ENCODE results near the gene IRAK3. TPM values are rescaled to one million over a fixed set of nuclear protein-coding genes. Genes with fewer than 3 reads are reported as not detected.

IRAK3 gene
- total and polyA plus RNA-seq, 2 experiments from 2014 or later: 1.2 to 8.6 TPM

DNA sequence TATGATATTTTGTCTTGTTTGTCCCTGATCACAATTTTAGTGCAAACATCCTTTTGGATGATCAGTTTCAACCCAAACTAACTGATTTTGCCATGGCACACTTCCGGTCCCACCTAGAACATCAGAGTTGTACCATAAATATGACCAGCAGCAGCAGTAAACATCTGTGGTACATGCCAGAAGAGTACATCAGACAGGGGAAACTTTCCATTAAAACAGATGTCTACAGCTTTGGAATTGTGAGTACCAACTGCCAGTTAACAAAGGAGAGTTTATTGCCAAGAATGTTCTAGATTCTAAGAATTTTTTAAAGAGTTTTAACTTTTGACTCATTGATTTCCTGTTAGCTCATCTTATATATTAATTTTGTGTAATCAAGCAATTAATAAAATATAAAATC is 55.4 kb downstream of the IRAK3 start:
- no peaks in the 10 kb centered on the region for H4K20me1 ChIP-seq (ENCODE audit: insufficient read depth, poor library complexity, severe bottlenecking)
- no peak overlapping the region for H2AFZ ChIP-seq
- H3K4me3 ChIP-seq: no peak overlapping the region
- DNase-seq (ENCODE audit: low spot score): no peak
- WGBS (ENCODE audit: low lambda C conversion rate, missing lambda C conversion rate): 94% methylated on average over 1 of the region's 1 CpG
- no peaks in the 10 kb centered on the region for H3K9me2 ChIP-seq (replicated peaks; ENCODE audit: insufficient read depth)
- peaks cover 1% of the 10 kb centered on the region for H3K4me1 ChIP-seq (ENCODE audit: insufficient read depth)
- no peak overlapping the region for H3K27ac ChIP-seq
- H3K4me2 ChIP-seq: no peak overlapping the region
- TF ChIP-seq, protein P1, sequence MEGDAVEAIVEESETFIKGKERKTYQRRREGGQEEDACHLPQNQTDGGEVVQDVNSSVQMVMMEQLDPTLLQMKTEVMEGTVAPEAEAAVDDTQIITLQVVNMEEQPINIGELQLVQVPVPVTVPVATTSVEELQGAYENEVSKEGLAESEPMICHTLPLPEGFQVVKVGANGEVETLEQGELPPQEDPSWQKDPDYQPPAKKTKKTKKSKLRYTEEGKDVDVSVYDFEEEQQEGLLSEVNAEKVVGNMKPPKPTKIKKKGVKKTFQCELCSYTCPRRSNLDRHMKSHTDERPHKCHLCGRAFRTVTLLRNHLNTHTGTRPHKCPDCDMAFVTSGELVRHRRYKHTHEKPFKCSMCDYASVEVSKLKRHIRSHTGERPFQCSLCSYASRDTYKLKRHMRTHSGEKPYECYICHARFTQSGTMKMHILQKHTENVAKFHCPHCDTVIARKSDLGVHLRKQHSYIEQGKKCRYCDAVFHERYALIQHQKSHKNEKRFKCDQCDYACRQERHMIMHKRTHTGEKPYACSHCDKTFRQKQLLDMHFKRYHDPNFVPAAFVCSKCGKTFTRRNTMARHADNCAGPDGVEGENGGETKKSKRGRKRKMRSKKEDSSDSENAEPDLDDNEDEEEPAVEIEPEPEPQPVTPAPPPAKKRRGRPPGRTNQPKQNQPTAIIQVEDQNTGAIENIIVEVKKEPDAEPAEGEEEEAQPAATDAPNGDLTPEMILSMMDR (IDR thresholded peaks at IDR 0.05; ENCODE audit: poor library complexity): no peak
- TF ChIP-seq EZH2 (IDR thresholded peaks at IDR 0.05; ENCODE audit: borderline replicate concordance) (no peak), EZH2phosphoT487 (IDR thresholded peaks at IDR 0.05; ENCODE audit: low read depth, severe bottlenecking, unreplicated experiment) (no peak)
- no peaks in the 10 kb centered on the region for H3K36me3 ChIP-seq (replicated peaks; ENCODE audit: insufficient read depth, low read depth)
- no peaks in the 10 kb centered on the region for H3K9me3 ChIP-seq (ENCODE audit: low read depth)
- H3K27me3 ChIP-seq: no peaks in the 10 kb centered on the region
- no peaks in the 10 kb centered on the region for H3K79me2 ChIP-seq

DNA sequence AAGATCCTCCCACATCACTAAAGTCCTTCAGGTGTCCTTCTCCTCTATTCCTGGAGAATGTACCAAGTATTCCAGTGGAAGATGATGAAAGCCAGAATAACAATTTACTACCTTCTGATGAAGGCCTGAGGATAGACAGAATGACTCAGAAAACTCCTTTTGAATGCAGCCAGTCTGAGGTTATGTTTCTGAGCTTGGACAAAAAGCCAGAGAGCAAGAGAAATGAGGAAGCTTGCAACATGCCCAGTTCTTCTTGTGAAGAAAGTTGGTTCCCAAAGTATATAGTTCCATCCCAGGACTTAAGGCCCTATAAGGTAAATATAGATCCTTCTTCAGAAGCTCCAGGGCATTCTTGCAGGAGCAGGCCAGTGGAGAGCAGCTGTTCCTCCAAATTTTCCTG is 58.7 kb downstream of the IRAK3 start:
- H3K4me3 ChIP-seq: no peak overlapping the region
- H2AFZ ChIP-seq: no peak overlapping the region
- no peaks in the 10 kb centered on the region for H3K9me3 ChIP-seq (ENCODE audit: low read depth)
- H3K4me1 ChIP-seq (ENCODE audit: insufficient read depth): no peaks in the 10 kb centered on the region
- H3K27me3 ChIP-seq: no peaks in the 10 kb centered on the region
- H3K4me2 ChIP-seq: no peak overlapping the region
- no peak overlapping the region for H3K27ac ChIP-seq
- H3K36me3 ChIP-seq (replicated peaks; ENCODE audit: insufficient read depth, low read depth): no peaks in the 10 kb centered on the region
- no peaks in the 10 kb centered on the region for H3K79me2 ChIP-seq
- no peaks in the 10 kb centered on the region for H4K20me1 ChIP-seq (ENCODE audit: insufficient read depth, poor library complexity, severe bottlenecking)
- no peak for DNase-seq (ENCODE audit: low spot score)
- no peaks in the 10 kb centered on the region for H3K9me2 ChIP-seq (replicated peaks; ENCODE audit: insufficient read depth)
- TF ChIP-seq, protein P1 (IDR thresholded peaks at IDR 0.05; ENCODE audit: poor library complexity): no peak
- no peak for TF ChIP-seq EZH2 (IDR thresholded peaks at IDR 0.05; ENCODE audit: borderline replicate concordance)
- no peak for TF ChIP-seq EZH2phosphoT487 (IDR thresholded peaks at IDR 0.05; ENCODE audit: low read depth, severe bottlenecking, unreplicated experiment)

DNA sequence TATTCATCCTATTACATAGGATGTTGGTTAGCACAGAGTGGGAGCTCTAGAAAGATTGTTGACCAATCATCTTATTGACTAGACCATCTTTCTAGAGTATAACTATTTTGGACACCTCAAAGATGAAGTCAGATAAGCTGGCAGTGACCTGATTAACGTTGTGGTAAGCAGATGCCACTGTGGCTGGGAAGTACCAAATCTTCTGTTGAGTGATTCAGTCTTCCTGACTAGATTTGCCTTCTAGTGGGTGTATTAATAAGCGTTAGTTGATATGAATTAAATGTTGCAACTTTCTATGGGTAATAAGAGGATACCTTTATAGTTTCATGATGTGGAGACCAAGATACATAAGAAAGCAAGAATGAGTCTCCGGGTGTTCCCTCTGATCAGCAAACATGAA is 62.0 kb downstream of the IRAK3 start:
- Histone ChIP-seq H3K4me2 (no peak overlapping the region), H3K79me2 (no peaks in the 10 kb centered on the region), H3K36me3 (replicated peaks; ENCODE audit: insufficient read depth, low read depth) (no peaks in the 10 kb centered on the region), H3K27me3 (no peaks in the 10 kb centered on the region), H3K27ac (no peak overlapping the region), H3K4me1 (ENCODE audit: insufficient read depth) (no peaks in the 10 kb centered on the region), H3K4me3 (no peak overlapping the region), H3K9me3 (ENCODE audit: low read depth) (no peaks in the 10 kb centered on the region), H4K20me1 (ENCODE audit: insufficient read depth, poor library complexity, severe bottlenecking) (no peaks in the 10 kb centered on the region), H3K9me2 (replicated peaks; ENCODE audit: insufficient read depth) (no peaks in the 10 kb centered on the region), H2AFZ (no peak overlapping the region)
- no peak for DNase-seq (ENCODE audit: low spot score)
- 86% methylated on average over 3 of the region's 3 CpGs for WGBS (ENCODE audit: low lambda C conversion rate, missing lambda C conversion rate)
- no peak for TF ChIP-seq EZH2 (IDR thresholded peaks at IDR 0.05; ENCODE audit: borderline replicate concordance)
- TF ChIP-seq, protein P1 (IDR thresholded peaks at IDR 0.05; ENCODE audit: poor library complexity): no peak

DNA sequence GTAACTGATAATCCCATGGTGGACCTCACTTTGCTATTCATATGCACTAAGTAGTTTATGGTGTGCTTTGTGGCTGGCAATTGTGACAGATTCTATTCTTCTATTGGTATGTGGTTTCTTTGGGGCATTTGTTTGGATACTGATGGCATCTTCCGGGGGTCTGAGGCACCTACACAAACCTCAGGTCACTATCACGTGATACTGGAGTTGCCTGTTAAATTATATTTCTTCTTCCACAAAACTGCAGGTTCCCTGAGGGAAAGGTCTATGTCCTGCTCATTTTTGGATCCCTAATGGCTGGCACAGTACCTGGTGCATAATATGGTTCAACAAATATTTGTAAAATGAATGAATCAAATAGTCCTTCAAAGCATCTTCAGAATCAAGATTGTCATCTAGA is 63.8 kb downstream of the IRAK3 start:
- Histone ChIP-seq H3K27ac (no peak overlapping the region), H3K4me1 (ENCODE audit: insufficient read depth) (no peaks in the 10 kb centered on the region), H4K20me1 (ENCODE audit: insufficient read depth, poor library complexity, severe bottlenecking) (no peaks in the 10 kb centered on the region), H3K79me2 (no peaks in the 10 kb centered on the region), H3K9me2 (replicated peaks; ENCODE audit: insufficient read depth) (no peaks in the 10 kb centered on the region), H2AFZ (no peak overlapping the region), H3K4me2 (no peak overlapping the region), H3K27me3 (no peaks in the 10 kb centered on the region), H3K36me3 (replicated peaks; ENCODE audit: insufficient read depth, low read depth) (no peaks in the 10 kb centered on the region), H3K4me3 (no peak overlapping the region), H3K9me3 (ENCODE audit: low read depth) (no peaks in the 10 kb centered on the region)
- WGBS (ENCODE audit: low lambda C conversion rate, missing lambda C conversion rate): 94% methylated on average over 2 of the region's 2 CpGs
- TF ChIP-seq EZH2 (IDR thresholded peaks at IDR 0.05; ENCODE audit: borderline replicate concordance): no peak
- TF ChIP-seq, protein P1 (IDR thresholded peaks at IDR 0.05; ENCODE audit: poor library complexity): no peak
- TF ChIP-seq EZH2phosphoT487 (IDR thresholded peaks at IDR 0.05; ENCODE audit: low read depth, severe bottlenecking, unreplicated experiment): no peak
- no peak for DNase-seq (ENCODE audit: low spot score)
